WTC11 (cell line): ENCODE measurements around the gene TSPAN7. TPM values are rescaled to one million over a fixed set of nuclear protein-coding genes. Genes with fewer than 3 reads are reported as not detected.

Experiments used
- ATAC-seq: fragments of 200-7000 bp; cut with Tn5 transposase; 2 replicates; pipeline ENCODE4 v1.10.0; 2021; ENCODE audit warnings: mild to moderate bottlenecking, moderate library complexity
- CTCF ChIA-PET: fragments of 300-600 bp; sonication (Branson Sonifier 250); formaldehyde crosslinking; loops from one replicate; lab custom pipeline; 2021; ENCODE audit warnings: antibody characterized with exemption; lab: Charles Lee
- POLR2A ChIA-PET: fragments of 350-600 bp; sonication (Branson Sonifier 250); formaldehyde crosslinking; loops from one replicate; lab custom pipeline; 2021; ENCODE audit warnings: antibody characterized with exemption; lab: Charles Lee
- DNase-seq: peaks from one replicate; pipeline ENCODE4 v3.0.0; 2021; ENCODE audit warnings: low spot score
- H3K27ac Mint-ChIP-seq: 2 replicates; pipeline ENCODE4 v1.8.0; 2021; ENCODE audit warnings: mixed read lengths
- H3K27me3 Mint-ChIP-seq: 2 replicates; pipeline ENCODE4 v1.8.0; 2021; ENCODE audit warnings: low read depth, mild to moderate bottlenecking, moderate library complexity, mixed read lengths
- H3K36me3 Mint-ChIP-seq: 2 replicates; pipeline ENCODE4 v1.8.0; 2021; ENCODE audit warnings: mixed read lengths
- H3K4me1 Mint-ChIP-seq: 2 replicates; pipeline ENCODE4 v1.8.0; 2022; ENCODE audit warnings: mixed read lengths
- H3K4me3 Mint-ChIP-seq: 2 replicates; pipeline ENCODE4 v1.8.0; 2021; ENCODE audit warnings: mild to moderate bottlenecking, moderate library complexity, mixed read lengths
- H3K9me3 Mint-ChIP-seq: 2 replicates; pipeline ENCODE4 v1.8.0; 2021; ENCODE audit warnings: mixed read lengths
- ATF1 ChIP-seq: sonication (generic); formaldehyde crosslinking; IDR thresholded peaks from 2 replicates; pipeline ENCODE4 v1.8.1; 2023; ENCODE audit warnings: mild to moderate bottlenecking, moderate library complexity, missing genetic modification reagents
- CDX4 ChIP-seq: fragments of 250-450 bp; sonication (Bioruptor Pico); IDR thresholded peaks from 2 replicates; pipeline ENCODE4 v1.9.0; 2021; ENCODE audit warnings: moderate library complexity, mild to moderate bottlenecking, inconsistent platforms, borderline replicate concordance
- CTCF ChIP-seq: fragments of 200-600 bp; IDR thresholded peaks from 2 replicates; pipeline ENCODE4 v1.8.0; 2022; ENCODE audit warnings: antibody characterized with exemption
- EMX1 ChIP-seq: fragments of 250-450 bp; sonication (Bioruptor Pico); IDR thresholded peaks from 2 replicates; pipeline ENCODE4 v1.8.0; 2021; ENCODE audit warnings: mild to moderate bottlenecking
- ETV6 ChIP-seq: sonication (generic); formaldehyde crosslinking; IDR thresholded peaks from 2 replicates; pipeline ENCODE4 v1.8.1; 2022; ENCODE audit warnings: mild to moderate bottlenecking, missing genetic modification reagents
- GTF2I ChIP-seq: fragments of 250-450 bp; sonication (Bioruptor Pico); conservative IDR thresholded peaks from 2 replicates; pipeline ENCODE4 v1.4.0; 2021; ENCODE audit warnings: mild to moderate bottlenecking
- HMGA2 ChIP-seq: fragments of 250-450 bp; sonication (Bioruptor Pico); IDR thresholded peaks from 2 replicates; pipeline ENCODE4 v1.4.0; 2021; ENCODE audit warnings: mild to moderate bottlenecking, moderate library complexity
- JUN ChIP-seq: sonication (generic); formaldehyde crosslinking; IDR thresholded peaks from 2 replicates; pipeline ENCODE4 v1.8.0; 2023; ENCODE audit warnings: mild to moderate bottlenecking, missing genetic modification reagents
- KAT7 ChIP-seq: sonication (generic); formaldehyde crosslinking; IDR thresholded peaks from 2 replicates; pipeline ENCODE4 v1.8.1; 2023; ENCODE audit warnings: missing genetic modification reagents, mild to moderate bottlenecking, borderline replicate concordance
- MXD4 ChIP-seq: fragments of 250-450 bp; sonication (Bioruptor Pico); IDR thresholded peaks from 2 replicates; pipeline ENCODE4 v1.8.0; 2021; ENCODE audit warnings: mild to moderate bottlenecking, moderate library complexity, borderline replicate concordance
- MYBL2 ChIP-seq: sonication (generic); formaldehyde crosslinking; IDR thresholded peaks from 2 replicates; pipeline ENCODE4 v1.8.1; 2023; ENCODE audit warnings: mild to moderate bottlenecking, moderate library complexity, missing genetic modification reagents
- NR1H2 ChIP-seq: sonication (generic); formaldehyde crosslinking; IDR thresholded peaks from 2 replicates; pipeline ENCODE4 v1.9.0; 2021; ENCODE audit warnings: mild to moderate bottlenecking, moderate library complexity, missing genetic modification reagents
- NR3C1 ChIP-seq: sonication (generic); formaldehyde crosslinking; conservative IDR thresholded peaks from 2 replicates; pipeline ENCODE4 v1.8.1; 2023; ENCODE audit warnings: low read depth, mild to moderate bottlenecking, missing genetic modification reagents
- RELA ChIP-seq: sonication (generic); formaldehyde crosslinking; IDR thresholded peaks from 2 replicates; pipeline ENCODE4 v1.8.1; 2022; ENCODE audit warnings: missing genetic modification reagents, mild to moderate bottlenecking, borderline replicate concordance
- TP53 ChIP-seq: sonication (generic); formaldehyde crosslinking; IDR thresholded peaks from 2 replicates; pipeline ENCODE4 v1.8.1; 2023; ENCODE audit warnings: mild to moderate bottlenecking, missing genetic modification reagents
- ZNF138 ChIP-seq: sonication (generic); formaldehyde crosslinking; conservative IDR thresholded peaks from 2 replicates; pipeline ENCODE4 v1.8.1; 2022; ENCODE audit warnings: mild to moderate bottlenecking, moderate library complexity, missing genetic modification reagents
- ZNF317 ChIP-seq: sonication (generic); formaldehyde crosslinking; IDR thresholded peaks from 2 replicates; pipeline ENCODE4 v1.8.1; 2023; ENCODE audit warnings: low read depth, mild to moderate bottlenecking, moderate library complexity, missing genetic modification reagents, borderline replicate concordance
- ZNF396 ChIP-seq: fragments of 250-450 bp; sonication (Bioruptor Pico); IDR thresholded peaks from 2 replicates; pipeline ENCODE4 v1.8.0; 2021; ENCODE audit warnings: mild to moderate bottlenecking, moderate library complexity, borderline replicate concordance
- ZNF416 ChIP-seq: fragments of 250-450 bp; sonication (Bioruptor Pico); IDR thresholded peaks from 2 replicates; pipeline ENCODE4 v1.9.0; 2021; ENCODE audit warnings: mild to moderate bottlenecking, inconsistent platforms
- ZNF425 ChIP-seq: fragments of 250-450 bp; sonication (Bioruptor Pico); conservative IDR thresholded peaks from 2 replicates; pipeline ENCODE4 v1.9.0; 2021; ENCODE audit warnings: mild to moderate bottlenecking
- ZNF671 ChIP-seq: fragments of 250-450 bp; sonication (Bioruptor Pico); IDR thresholded peaks from 2 replicates; pipeline ENCODE4 v1.8.0; 2021; ENCODE audit warnings: mild to moderate bottlenecking
- total RNA-seq: library from RNA; stranded (reverse); gene quantifications from 3 replicates; pipeline ENCODE4 v1.2.3, GENCODE V29; 2021

The TSPAN7 gene
- total RNA-seq, 1 experiment from 2014 or later = 10.8 TPM

- ATAC-seq = no peak
- TF ChIP-seq ETV6 (CRISPR knock-in tag) (no peak), TP53 (CRISPR knock-in tag) (no peak), ZNF416 (CRISPR knock-in tag) (no peak), MXD4 (no peak), ZNF396 (CRISPR knock-in tag) (no peak), KAT7 (CRISPR knock-in tag) (no peak), MYBL2 (CRISPR knock-in tag) (no peak), CTCF (no peak), EMX1 (CRISPR knock-in tag) (no peak), RELA (CRISPR knock-in tag) (no peak), ZNF317 (CRISPR knock-in tag) (no peak), ZNF425 (CRISPR knock-in tag) (no peak), NR3C1 (CRISPR knock-in tag) (no peak), ZNF671 (CRISPR knock-in tag) (no peak), GTF2I (CRISPR knock-in tag) (no peak)
- no peak overlapping the region for H3K4me3 Mint-ChIP-seq
- no peak for DNase-seq
- POLR2A ChIA-PET = no interaction called here
- H3K27me3 Mint-ChIP-seq = no peaks in the 10 kb centered on the region
- H3K9me3 Mint-ChIP-seq = no peaks in the 10 kb centered on the region
- no peak overlapping the region for H3K27ac Mint-ChIP-seq
- CTCF ChIA-PET = no interaction called here
- peaks cover 15% of the 10 kb centered on the region for H3K4me1 Mint-ChIP-seq
- no peaks in the 10 kb centered on the region for H3K36me3 Mint-ChIP-seq
Observed at GRCh38 chrX:38636949-38637819, 75.8 kb downstream of the TSPAN7 start.

GRCh38 chrX:38638952-38639529, 77.7 kb downstream of the TSPAN7 start:
- Mint-ChIP-seq H3K4me3 (no peak overlapping the region), H3K27me3 (no peaks in the 10 kb centered on the region; the same call in 1 of the 2 replicates), H3K27ac (no peak overlapping the region), H3K4me1 (peaks cover 15% of the 10 kb centered on the region), H3K36me3 (no peaks in the 10 kb centered on the region), H3K9me3 (no peaks in the 10 kb centered on the region)
- ChIA-PET POLR2A (no interaction called here), CTCF (no interaction called here)
- ATAC-seq = no peak
- no peak for DNase-seq
- TF ChIP-seq NR1H2 (no peak), CDX4 (CRISPR knock-in tag) (no peak), JUN (CRISPR knock-in tag) (no peak), HMGA2 (CRISPR knock-in tag) (no peak), ATF1 (CRISPR knock-in tag) (no peak), ZNF138 (CRISPR knock-in tag) (no peak), MYBL2 (CRISPR knock-in tag) (no peak)
